ENCODE results near the gene SPP1.
A peak's percentile ranks its signal among the peaks of the same experiment; 100 is the strongest.
"Not testable (repeated sequence)": the region's sequence is repeated elsewhere in the genome, so short reads cannot be mapped to it uniquely, and the experiment has no call there.

SPP1 gene

DNA sequence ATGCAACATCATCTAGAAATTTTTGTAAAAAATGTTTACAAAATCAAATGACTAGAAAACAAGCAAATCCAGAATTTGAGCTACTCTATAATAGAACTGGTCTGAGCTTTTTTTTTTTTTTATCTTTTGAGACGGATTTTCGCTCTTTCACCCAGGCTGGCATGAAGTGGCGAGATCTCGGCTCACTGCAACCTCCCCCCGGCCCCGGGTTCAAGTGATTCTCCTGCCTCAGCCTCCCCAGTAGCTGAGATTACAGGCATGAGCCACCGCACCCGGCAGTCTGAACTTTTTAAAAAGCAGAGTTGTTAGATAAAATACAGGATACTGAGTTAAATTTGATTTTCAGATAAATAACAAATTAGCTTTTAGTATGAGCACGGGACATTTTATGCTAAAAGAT, 11.0 kb downstream of the SPP1 start:
- no peak for DNase-seq (ENCODE audit: low read depth)

- no peak for DNase-seq (ENCODE audit: low read depth)
These were observed 14.3 kb downstream of the SPP1 start for GRCh38 chr4:87989765-87990164.

- DNase-seq (ENCODE audit: low read depth), result no peak
These were observed 19.9 kb downstream of the SPP1 start for GRCh38 chr4:87995435-87995834.

DNA sequence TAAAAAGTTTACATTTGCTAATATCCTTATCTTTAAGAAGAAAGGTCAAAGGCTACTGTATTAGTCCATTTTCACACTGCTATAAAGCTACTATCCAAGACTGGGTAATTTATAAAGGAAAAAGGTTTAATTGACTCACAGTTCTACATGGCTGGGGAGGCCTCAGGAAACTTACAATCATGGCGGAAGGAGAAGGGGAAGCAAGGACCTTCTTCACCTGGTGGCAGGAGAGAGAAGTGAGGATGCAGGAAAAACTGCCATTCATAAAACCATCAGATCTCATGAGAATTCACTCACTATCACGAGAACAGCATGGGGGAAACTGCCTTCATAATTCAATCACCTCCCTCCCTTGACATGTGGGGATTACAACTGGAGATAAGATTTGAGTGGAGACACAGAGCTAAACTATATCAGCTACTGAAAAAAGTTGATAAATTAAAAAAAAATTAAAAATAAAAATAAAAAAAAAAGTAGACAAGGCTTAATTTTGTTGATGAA, 23.7 kb downstream of the SPP1 start:
- not testable (repeated sequence) for DNase-seq (ENCODE audit: low read depth)

GRCh38 chr4:88001871-88002270, 26.4 kb downstream of the SPP1 start:
- no peak for DNase-seq (ENCODE audit: low read depth)

- peak; percentile 80 for DNase-seq (ENCODE audit: low read depth)
These were observed 27.3 kb downstream of the SPP1 start for GRCh38 chr4:88002786-88003185.

DNA sequence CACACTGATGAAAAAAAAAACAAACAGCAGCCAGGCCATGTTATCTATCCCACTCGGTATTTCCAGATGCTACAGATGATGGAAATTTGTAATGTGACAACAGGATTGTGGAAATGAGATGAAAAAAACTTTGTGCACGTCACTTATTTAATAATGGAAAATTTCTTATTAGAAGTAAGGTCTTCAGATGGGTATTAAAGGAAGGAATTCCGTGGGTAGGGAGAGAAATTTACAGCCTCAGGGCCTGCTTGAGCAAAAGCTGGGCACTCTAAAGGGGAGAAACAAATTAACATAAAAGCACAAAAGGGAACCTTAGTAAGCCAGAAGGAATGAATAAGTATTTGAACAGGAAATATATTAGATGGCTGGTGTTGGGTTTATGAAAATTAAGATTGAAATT, 27.7 kb downstream of the SPP1 start:
- DNase-seq (ENCODE audit: low read depth), result peak; percentile 77

DNA sequence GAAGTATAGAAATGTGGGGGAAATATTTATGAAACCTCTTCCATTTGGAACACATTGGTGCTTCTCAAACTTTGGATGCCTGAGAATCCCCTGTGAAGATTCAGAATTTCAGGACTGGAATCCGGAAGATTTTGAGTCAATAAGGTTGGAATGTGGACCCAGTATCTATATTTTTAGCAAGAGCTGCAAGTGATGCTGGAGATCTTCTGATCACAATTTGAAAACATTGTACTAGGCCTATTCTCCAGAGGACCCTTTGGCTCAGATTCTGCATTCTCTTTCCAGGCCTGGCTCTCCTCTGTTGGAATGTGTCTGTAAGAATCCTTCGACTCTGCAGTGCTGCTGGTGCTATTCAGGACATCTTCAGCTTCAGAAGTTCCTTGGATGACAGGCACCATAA, 29.6 kb downstream of the SPP1 start:
- peak; percentile 93 for DNase-seq (ENCODE audit: low read depth)

- no peak for DNase-seq (ENCODE audit: low read depth)
These were observed 30.4 kb downstream of the SPP1 start for GRCh38 chr4:88005946-88006345.

DNA sequence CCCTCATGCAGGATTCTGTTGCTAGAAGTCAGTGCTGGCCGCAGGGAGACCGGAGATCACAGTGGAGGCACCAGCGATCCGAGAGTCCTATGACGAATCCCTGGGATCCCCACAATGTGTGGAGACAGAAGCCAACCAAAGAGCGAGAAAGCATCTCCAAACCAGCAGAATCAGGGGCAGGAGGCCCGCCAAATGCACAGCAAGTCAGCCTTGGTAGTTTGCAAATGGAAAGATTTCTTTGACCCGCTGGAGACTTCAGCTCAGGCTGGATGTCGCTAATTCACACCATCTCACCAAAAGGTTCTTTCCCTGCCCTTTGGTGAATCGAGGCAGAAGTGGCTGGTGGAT, 31.4 kb downstream of the SPP1 start:
- DNase-seq (ENCODE audit: low read depth), result no peak

- peak; percentile 85 for DNase-seq (ENCODE audit: low read depth)
These were observed 32.0 kb downstream of the SPP1 start, which contains the start of gene PKD2 for GRCh38 chr4:88007304-88008121. Gene PKD2 (plus strand): TSS chr4:88007635. CDS start chr4:88007734, 99 bp downstream.

DNA sequence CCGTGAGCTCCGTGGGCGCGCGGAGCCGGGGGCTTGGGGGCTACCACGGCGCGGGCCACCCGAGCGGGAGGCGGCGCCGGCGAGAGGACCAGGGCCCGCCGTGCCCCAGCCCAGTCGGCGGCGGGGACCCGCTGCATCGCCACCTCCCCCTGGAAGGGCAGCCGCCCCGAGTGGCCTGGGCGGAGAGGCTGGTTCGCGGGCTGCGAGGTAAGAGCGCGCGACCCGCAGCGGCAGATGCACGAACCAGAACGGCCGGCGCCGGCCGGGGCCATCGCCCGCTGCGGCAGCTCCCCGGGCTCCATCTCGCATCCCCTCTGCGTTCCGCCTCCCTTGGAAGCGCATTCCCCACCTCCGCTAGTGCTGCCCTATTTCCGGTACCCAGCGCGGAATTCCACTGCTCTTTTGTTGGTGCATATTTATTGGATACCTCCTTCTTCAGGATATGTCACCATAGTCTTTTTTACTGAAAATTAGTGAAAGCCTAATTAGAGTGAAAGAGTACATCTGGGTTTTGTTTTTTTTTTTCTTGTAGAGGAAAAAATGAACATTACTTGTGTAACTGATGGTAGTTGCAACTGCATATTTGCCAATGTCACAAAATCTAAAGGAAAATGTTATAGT, 32.7 kb downstream of the SPP1 start:
- DNase-seq (ENCODE audit: low read depth), result peak; percentile 67

- peak; percentile 85 for DNase-seq (ENCODE audit: low read depth)
These were observed 33.2 kb downstream of the SPP1 start for GRCh38 chr4:88008743-88009171.

DNA sequence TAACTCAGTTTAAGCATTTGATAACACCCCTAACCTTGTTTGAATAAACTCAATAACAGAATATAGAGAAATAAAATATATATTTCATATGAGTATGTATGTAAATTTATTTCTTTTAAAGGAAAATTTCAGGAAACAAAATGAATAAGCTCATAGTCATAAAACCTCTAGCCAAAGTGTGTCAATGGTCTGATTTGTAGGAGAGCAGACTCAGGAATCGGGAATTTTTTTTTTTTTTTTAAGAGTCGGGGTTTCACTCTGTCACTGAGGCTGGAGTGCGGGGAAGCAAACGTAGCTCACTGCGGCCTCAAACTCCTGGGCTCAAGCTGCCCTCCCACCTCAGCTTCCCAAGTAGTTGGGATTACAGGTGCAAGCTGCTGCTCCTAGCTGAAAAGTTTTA, 34.4 kb downstream of the SPP1 start:
- peak; percentile 32 for DNase-seq (ENCODE audit: low read depth)

- DNase-seq (ENCODE audit: low read depth), result peak; percentile 77
These were observed 35.5 kb downstream of the SPP1 start for GRCh38 chr4:88010966-88011365.

DNA sequence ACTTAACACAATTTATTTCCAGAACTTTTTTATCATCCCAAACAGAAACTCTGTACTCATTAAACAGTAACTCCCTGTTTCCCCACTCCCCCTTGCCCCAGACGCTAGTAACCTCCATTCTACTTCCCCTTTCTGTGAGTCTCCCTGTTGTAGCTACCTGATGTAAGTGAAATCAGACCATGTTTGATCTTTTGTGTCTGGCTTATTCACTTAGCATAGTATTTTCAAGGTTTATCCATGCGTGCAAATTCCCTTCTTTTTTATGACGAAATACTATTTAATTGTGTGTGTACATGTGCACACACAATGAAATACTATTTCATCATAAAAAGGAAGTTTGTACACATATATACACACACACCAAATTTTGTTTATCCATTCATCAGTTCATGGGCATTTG, 37.1 kb downstream of the SPP1 start:
- no peak for DNase-seq (ENCODE audit: low read depth)

DNA sequence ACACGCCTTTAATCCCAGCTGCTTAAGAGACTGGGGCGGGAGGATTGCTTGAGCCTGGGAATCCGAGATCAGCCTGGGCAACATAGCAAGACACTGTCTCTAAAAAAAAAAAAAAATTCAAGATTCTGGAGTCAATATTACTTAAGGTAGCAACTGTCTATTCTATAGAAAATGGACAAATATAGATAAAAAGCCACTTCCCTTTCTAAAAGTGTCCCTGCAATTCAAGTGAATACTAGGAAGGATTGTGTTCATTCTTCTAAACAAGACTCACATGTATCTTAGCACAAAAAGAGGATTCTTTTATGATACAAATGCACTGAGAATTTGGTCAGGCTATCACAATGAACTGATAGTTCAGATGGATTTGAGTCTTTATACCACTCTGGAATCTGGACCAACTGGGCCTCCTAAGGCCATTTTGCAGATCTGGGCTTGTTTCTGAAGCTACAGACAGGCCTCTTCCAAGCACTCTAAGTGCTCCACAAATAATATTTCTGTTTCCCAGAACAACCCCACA, 38.9 kb downstream of the SPP1 start:
- no peak for DNase-seq (ENCODE audit: low read depth)

- DNase-seq (ENCODE audit: low read depth), result no peak
These were observed 40.3 kb downstream of the SPP1 start for GRCh38 chr4:88015659-88016295.

- peak; percentile 97 for DNase-seq (ENCODE audit: low read depth)
These were observed 42.2 kb downstream of the SPP1 start for GRCh38 chr4:88017516-88018297.

DNA sequence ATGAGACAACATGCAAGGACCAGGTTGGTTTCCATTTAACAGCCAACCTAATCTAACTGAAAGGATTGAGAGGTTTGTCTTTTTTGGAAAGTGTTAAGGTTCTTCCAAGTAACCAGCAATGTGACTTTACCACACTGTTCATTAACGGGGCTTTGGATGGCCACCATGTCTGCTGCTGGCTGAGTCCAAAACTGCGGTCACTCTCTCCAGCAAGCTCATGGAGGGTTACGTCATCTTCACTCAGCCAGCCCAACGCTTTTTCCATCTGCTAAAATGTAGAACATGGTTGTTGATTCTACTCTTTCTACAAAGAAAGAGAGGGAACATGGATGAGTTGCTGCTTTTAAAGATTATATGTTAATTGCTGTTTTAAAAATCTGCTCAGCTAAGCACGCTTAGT, 43.0 kb downstream of the SPP1 start:
- DNase-seq (ENCODE audit: low read depth), result peak; percentile 78

- no peak for DNase-seq (ENCODE audit: low read depth)
These were observed 46.3 kb downstream of the SPP1 start for GRCh38 chr4:88021824-88022223.

DNA sequence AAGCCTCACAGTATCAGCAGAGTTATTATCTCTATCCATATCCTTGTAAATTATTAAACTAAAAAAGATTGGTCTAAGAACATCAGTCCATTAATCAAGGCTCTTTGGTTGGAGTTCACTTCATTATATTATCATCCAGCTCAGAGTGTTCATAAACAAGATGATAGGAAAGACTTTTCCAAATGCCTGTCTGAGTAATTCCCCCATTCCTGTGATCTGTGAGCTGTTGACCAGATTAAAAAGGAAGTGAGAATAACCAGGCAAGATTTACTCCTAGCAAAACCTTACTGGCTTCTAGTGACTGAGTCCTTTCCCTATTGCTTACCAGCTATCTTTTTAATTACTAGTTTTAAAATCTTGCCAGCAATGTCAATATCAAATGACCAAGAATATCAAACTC, 46.8 kb downstream of the SPP1 start:
- no peak for DNase-seq (ENCODE audit: low read depth)
